Measurements from ENCODE around the gene STAM2.
"Not testable (repeated sequence)": the region's sequence is repeated elsewhere in the genome, so short reads cannot be mapped to it uniquely, and the experiment has no call there.

STAM2 gene

GRCh38 chr2:152100961-152101360 is 74.6 kb downstream of the STAM2 start:
- DNase-seq: no peak

GRCh38 chr2:152099367-152100050 is 76.1 kb downstream of the STAM2 start:
- DNase-seq: peak; percentile 58

GRCh38 chr2:152098496-152099366 is 76.8 kb downstream of the STAM2 start, which contains the start of gene CACNB4:
Gene CACNB4 (minus strand): TSS chr2:152099044.
- DNase-seq: peak; percentile 58

GRCh38 chr2:152097801-152098495 is 77.6 kb downstream of the STAM2 start:
- peak; percentile 62 for DNase-seq

- DNase-seq: no peak
Observed at GRCh38 chr2:152097290-152097800, 78.2 kb downstream of the STAM2 start.

- no peak for DNase-seq
Observed at GRCh38 chr2:152095146-152095545, 80.4 kb downstream of the STAM2 start.

GRCh38 chr2:152094014-152094413 is 81.5 kb downstream of the STAM2 start:
- no peak for DNase-seq

GRCh38 chr2:152093464-152093863 is 82.1 kb downstream of the STAM2 start:
- DNase-seq: no peak

GRCh38 chr2:152092095-152092494 is 83.5 kb downstream of the STAM2 start:
- DNase-seq: no peak

- DNase-seq: not testable (repeated sequence)
Observed at GRCh38 chr2:152090726-152091125, 84.8 kb downstream of the STAM2 start.

- DNase-seq: no peak
Observed at GRCh38 chr2:152089238-152089637, 86.3 kb downstream of the STAM2 start.

GRCh38 chr2:152088006-152088405 is 87.6 kb downstream of the STAM2 start:
- DNase-seq: no peak

- no peak for DNase-seq
Observed at GRCh38 chr2:152086231-152086630, 89.3 kb downstream of the STAM2 start.

GRCh38 chr2:152084076-152084475 is 91.5 kb downstream of the STAM2 start:
- no peak for DNase-seq

GRCh38 chr2:152083202-152083875 is 92.2 kb downstream of the STAM2 start:
- DNase-seq: no peak

GRCh38 chr2:152078662-152079061 is 96.9 kb downstream of the STAM2 start:
- no peak for DNase-seq

- DNase-seq: no peak
Observed at GRCh38 chr2:152078023-152078422, 97.5 kb downstream of the STAM2 start.

- no peak for DNase-seq
Observed at GRCh38 chr2:152075461-152076050, 100.0 kb downstream of the STAM2 start.

GRCh38 chr2:152072011-152072410 is 103.6 kb downstream of the STAM2 start:
- DNase-seq: no peak

- no peak for DNase-seq
Observed at GRCh38 chr2:152071518-152071917, 104.0 kb downstream of the STAM2 start.

- no peak for DNase-seq
Observed at GRCh38 chr2:152071092-152071491, 104.5 kb downstream of the STAM2 start.

GRCh38 chr2:152068226-152068625 is 107.3 kb downstream of the STAM2 start:
- no peak for DNase-seq

Data from activated CD8-positive, alpha-beta memory T cell treated with anti-CD3 and anti-CD28 coated beads for 24 hours (primary cell).